Measurements from ENCODE around the gene TNS2.
"Not testable (repeated sequence)": the region's sequence is repeated elsewhere in the genome, so short reads cannot be mapped to it uniquely, and the experiment has no call there.

TNS2 gene

DNA sequence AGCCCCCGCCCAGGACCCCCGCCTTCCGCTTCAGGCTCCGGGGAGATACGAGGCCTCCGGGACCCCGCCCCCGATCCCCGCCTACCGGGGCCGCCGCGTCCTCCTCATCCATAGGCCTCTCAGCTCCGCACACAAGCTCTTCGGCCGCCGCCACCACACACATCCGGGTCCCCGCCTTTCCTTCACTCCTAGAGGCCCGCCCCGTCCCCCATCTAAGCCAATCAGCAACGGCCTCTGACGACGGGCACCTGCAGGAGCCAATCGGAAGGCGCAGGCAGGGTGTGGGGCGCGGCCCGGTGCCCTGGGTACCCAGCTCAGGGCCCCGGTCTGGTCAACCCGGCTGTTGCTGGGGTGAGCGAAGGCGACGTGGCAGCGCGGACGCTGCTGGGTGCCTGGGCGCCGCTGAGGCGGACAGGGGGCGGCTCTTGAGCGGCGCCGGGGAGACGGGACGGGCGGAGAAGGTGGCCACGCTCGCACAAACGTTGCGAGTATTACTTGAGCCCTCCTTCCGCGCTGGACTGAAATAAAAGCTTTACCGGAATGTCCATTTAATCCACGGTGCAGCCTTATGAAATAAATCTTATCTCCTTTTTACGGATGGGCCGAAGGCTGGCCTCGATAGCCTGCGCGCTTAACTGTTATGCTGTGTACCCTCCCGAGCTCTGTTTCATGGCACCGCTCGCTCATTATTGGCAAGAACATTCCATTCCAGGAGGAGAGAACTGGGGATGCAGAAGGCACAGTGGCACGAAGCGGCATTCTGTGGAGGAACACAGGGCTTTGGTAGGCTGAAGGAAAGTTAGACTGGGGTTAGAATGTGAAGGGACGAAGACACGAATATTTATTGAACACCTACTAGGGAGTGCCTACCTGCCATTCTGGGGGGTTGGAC lies 29.6 kb downstream of the TNS2 start, which contains the start of gene SPRYD3:
SPRYD3 (minus strand) TSS at position 165 of the 892 bp plus-strand sequence; CDS start at position 108, 57 bp downstream.
- intact Hi-C loops (cut with DNase I): no loop called here

DNA sequence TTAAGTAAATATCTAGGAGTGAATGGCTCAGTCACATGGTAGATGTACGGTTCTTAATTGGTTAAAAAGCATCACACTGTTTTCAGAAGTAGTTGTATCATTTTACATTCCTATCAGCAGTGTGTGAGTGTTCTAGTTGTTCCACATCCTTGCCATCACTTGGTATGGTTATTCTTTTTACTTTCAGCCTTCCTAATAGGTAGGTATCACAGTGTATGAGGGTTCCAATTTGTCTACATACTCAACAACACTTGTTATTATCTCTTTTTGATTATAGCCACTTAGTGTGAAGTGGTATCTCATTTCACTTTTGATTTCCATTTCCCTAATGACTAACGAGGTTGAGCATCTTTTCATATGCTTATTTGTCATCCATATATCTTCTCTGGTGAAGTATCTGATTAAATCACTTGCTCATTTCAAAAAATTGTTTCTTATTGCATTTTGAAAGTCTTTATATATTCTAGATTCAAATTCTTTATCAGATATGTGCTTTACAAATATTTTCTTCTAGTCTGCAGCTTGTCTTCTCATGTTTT lies 32.8 kb downstream of the TNS2 start:
- intact Hi-C loops (cut with DNase I): no loop called here
- DNase-seq: no peak

More for the DNA sequence above, 29.6 kb downstream of the TNS2 start, which contains the start of gene SPRYD3:
- DNase-seq: peak; percentile 97 to 100 (median 98)

DNA sequence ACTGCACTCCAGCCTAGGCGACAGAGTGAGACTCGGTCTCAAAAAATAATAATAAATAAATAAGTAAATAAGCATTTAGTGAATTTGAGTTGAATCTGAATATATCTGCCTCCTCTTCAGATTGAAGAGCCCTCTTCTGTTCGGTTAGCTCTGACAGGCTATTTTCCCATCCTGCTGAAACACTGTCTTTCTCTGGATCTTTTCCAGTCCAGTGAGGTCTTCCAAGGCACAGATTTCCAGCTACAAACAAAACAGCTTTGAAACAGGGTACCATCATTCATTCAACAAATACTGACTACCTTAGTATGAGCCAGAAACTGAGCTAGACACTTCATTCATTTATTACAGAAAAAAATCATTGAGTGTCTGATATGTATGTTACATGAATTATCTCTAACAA lies 36.5 kb downstream of the TNS2 start:
- no peak for DNase-seq
- intact Hi-C loops (cut with DNase I): no loop called here

DNA sequence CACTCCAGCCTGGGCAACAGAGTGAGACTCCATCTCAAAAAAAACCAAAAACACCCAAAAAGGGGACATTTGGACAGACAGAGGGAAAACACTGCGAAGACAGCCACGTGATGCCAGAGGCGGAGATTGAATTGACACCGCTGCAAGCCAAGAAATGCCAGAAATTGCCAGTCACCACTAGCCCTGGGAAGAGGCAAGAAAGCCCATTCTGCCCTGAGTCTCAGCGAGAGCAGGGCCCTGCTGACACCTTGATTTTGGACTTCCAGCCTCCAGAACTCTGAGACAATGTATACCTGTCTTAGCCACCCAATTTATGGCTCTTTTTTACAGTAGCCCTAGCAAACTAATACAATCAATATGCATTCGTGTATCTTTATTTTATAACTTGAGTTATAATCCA lies 40.2 kb downstream of the TNS2 start:
- DNase-seq: no peak
- intact Hi-C loops (cut with DNase I): no loop called here

DNA sequence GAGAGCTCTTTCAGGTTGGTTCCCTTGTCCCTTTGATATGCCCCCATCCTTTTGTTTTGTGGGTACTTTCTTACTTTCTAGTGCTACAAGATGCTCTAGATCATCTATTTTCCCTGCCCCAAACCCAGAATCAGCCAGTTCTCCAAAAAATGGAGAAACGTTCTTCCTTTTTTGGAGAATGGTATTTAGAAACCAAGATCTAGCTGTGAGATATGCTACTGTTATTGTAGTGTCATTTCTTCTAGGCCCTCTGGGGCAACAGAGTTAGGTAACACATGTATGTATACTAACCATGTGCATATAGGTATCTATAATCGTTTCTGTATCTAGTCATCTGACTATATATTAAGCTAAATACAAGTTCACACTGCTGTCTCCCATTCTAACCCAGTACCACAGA lies 40.7 kb downstream of the TNS2 start:
- intact Hi-C loops (cut with DNase I): no loop called here
- no peak for DNase-seq

DNA sequence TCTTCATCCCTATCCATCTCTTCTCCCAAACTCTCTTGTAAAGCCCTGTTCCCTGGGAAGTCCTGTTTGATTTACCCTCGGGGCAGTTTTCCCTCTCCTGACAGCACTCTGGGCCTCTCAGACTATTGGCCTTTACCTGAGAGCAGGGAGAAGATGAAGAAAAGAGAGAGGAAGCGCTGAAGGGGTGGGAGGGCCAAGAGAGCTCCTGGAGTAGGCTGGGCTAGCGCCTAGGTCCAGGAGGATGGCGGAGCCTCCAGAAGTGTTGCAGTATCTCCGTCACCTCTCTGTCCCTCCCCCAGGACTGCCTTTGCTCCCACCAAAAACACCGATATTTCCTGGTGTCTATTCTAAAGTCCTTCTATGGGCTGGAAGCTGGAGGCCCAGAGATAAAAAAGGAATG lies 41.9 kb downstream of the TNS2 start:
- intact Hi-C loops (cut with DNase I): no loop called here

DNA sequence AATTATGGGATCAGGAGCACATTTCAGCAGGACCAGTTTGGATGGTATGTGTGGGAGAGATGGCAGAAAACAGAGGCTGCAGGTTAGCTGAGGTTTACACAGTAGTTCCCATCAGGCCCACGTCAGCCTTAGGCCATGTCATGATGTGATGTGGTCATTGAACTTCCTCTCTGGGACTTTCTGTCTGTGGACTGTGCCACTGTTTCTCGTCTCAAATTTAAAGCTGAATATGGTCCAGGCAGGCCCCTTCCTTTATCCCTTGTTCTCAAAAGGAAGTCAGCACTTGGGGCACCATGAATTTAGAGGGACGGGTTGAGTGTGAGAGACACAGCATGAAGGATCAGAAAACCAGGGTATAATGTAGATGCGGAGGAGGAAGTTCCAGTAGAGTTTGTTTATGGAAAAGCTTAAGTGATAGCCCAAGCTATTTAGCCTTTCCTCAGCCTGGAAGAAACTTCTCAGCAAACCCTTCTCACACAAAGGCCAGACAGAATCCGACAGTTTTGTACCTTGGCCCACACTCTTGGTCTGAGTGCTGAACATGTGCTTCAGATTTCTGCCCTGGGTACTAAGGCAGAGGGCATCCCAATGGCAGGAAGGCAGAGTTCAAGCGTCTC lies 44.0 kb downstream of the TNS2 start:
- DNase-seq: peak in 1 of 10 donors; percentile 60
- intact Hi-C loops (cut with DNase I): no loop called here

More for the DNA sequence above, 41.9 kb downstream of the TNS2 start:
- DNase-seq: peak in 1 of 10 donors; percentile 16

DNA sequence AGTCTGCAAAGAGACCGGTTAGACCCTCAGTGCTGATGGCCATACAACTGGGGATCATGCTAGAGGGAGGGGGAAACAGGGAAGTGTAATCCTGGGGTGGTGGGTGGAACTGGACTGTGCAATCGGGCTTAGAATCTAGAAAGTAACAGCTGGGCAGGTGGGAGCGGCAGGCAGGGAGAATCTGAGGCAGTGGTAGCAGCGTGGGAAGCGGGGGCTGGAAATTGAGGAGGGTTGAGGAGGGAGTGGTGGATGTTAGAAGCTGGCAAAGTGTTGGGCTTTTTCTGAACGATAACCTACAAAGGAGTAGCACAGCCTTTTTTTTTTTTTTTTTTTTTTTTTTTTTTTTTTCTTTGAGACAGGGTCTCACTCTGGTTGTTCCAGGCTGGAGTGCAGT lies 44.5 kb downstream of the TNS2 start:
- intact Hi-C loops (cut with DNase I): no loop called here
- DNase-seq: peak in 1 of 10 donors; percentile 34

DNA sequence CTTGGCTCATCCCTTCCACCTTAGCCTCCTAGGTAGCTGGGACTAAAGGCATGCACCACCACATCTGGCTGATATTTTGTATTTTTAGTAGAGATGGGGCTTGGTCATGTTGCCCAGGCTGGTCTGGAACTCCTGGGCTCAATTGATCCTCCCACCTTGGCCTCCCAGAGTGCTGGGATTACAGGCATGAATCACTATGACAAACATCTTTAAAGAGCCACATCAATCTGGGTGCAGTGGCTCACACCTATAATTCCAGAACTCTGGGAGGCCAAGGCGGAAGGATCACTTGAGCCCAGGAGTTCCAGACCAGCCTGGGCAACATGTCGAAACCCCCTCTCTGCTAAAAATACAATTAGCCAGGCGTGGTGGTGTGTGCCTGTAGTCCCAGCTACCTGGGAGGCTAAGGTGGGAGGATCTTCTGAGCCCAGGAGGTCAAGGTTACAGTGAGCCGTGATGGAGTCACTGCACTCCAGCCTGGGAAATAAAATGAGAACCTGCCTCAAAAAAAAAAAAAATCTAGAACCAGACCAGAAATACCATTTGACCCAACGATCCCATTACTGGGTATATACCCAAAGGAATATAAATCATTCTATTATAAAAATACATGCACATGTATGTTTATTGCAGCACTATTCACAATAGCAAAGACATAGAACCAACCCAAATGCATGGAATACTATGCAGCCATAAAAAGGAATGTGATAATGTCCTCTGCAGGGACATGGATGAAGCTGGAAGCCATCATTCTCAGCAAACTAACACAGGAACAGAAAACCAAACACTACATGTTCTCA lies 45.1 kb downstream of the TNS2 start:
- intact Hi-C loops (cut with DNase I); DNase-seq: not testable (repeated sequence)

DNA sequence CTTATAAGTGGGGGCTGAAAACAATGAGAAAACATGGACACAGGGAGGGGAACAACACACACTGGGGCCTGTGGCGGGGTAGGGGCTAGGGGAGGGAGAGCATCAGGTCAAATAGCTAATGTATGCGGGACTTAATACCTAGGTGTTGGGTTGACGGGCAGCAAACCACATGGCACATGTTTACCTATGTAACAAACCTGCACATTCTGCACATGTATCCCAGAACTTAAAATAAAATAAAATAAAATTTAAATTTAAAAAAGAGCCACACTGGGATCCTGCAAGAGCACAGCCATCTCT lies 45.7 kb downstream of the TNS2 start:
- DNase-seq; intact Hi-C loops (cut with DNase I): not testable (repeated sequence)

DNA sequence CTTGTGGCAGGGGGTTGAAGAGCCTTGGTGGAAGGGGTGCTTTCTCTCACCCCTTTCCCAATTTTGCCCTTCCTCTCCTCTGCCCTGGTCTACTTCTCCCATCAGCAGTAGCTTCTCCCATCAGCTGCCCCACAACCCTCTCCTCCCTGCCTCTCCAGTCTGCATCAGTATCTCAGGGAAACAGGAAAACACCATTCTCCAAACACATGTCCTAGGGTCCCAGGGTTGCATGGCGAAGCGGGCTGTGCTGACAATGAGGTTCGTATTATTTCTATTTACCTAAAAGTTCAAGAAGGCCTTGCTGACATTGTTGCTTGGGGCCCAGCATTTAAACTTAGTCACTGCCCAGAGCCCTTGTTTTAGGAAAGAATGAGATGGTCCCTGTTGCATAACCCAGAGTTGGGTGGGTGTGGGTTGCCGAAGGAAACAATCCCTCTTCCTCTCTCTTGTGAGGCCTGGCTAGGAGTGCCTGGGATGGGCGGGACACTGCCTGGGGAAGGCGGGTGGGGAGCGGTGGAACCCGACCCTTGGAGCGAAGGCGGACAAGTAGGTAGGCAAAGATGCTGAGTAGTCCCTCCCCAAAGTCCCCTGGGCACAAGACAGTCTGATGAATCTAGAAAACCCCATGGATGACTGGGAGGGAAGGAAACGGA lies 46.4 kb downstream of the TNS2 start:
- DNase-seq: peak in 1 of 10 donors; percentile 81
- intact Hi-C loops (cut with DNase I): no loop called here

DNA sequence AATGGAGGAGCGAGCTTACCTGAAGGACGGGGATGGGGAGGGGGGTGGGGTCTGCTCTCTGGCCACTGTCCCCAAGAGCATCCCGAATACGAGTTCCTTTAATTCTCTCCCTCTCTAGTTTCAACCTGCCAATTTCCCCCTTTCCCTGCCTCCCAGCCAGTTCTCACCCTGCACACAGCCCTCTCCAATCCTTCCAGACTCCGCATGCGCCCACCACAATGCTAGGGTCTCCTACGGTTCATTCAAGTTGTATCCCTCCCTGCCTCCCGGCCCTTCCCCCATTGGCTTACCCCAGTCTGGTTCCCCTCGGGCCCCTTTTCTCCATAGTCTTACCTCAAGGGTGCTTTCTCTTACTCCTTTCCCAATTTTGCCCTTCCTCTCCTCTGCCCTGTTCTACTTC lies 46.9 kb downstream of the TNS2 start:
- DNase-seq: peak in 1 of 10 donors; percentile 57
- intact Hi-C loops (cut with DNase I): no loop called here

DNA sequence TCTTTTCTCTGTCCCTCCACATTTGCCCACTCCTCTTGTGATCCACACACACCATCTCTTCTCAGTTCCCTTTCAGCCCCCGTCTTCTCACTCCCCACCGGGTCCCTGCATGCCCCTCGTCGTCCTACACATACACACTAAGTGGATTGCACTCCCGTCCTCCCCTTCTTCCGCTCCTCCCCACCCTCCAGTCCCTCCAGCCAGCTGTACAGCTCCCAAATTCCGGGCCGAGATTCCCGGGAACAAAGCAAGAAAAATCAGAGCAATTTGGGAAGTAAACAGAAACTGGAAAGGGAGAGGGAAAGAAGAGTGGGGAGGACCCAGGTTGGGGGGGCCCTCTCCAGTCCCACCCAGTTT lies 47.3 kb downstream of the TNS2 start:
- intact Hi-C loops (cut with DNase I): no loop called here
- peak in 5 of 10 donors; percentile 16 to 85 (median 39) for DNase-seq

DNA sequence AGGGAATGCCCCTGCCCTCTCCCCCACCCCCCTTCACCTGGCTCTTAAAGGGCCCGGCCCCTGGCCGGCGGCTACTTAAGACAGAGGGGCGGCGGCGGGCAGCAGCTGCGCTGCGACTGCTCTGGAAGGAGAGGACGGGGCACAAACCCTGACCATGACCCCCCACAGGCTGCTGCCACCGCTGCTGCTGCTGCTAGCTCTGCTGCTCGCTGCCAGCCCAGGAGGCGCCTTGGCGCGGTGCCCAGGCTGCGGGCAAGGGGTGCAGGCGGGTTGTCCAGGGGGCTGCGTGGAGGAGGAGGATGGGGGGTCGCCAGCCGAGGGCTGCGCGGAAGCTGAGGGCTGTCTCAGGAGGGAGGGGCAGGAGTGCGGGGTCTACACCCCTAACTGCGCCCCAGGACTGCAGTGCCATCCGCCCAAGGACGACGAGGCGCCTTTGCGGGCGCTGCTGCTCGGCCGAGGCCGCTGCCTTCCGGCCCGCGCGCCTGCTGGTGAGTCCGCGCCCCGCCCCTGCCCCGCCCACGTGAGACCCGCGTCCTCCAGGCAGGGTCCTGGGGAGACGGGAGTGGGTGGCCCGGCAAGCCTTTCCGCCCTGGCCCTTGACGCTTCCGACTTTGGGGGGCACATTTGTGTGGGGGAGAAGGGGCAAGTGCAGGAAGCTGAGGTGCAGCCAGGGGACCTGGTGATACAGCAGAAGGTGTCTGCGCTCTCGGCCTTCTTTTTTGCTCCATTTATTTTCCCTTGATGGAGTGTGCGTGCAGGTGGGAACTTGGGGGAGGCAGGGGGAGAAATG lies 47.9 kb downstream of the TNS2 start, which contains the start of gene IGFBP6:
IGFBP6 (plus strand) TSS at position 104 of the 790 bp plus-strand sequence; CDS start at position 155, 51 bp downstream.
- intact Hi-C loops (cut with DNase I): no loop called here
- peak in 9 of 10 donors; percentile 32 to 93 (median 57) for DNase-seq

DNA sequence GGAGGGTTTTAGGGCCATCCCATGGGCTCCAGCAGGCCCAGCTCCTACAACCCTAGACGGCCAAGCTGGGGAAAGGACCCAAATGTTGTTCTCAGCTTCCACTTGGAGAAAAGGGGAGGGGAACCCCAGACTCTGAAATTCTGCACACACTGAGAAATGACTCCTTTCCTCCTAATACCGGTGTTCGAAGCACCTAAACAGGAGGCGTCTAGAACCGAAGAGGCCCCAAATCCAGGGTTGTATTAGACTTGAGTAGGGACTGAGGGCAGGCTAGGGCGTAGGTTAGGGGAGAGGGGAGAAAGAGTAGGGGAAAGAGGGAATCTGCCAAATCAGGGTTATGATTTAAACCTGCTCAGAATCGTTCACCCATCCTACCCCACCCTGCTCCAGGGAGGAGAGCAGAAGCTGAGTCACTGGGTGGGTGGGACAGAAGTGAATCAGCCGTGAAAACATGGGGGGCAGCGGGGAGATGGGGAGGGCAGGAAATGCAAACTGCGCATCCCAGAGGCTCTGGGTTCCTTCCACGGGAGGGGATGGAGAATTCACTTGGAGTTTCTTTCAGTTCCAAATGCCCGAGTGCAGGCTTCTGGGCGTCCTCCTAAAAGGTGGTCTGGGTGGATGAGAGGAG lies 48.6 kb downstream of the TNS2 start:
- intact Hi-C loops (cut with DNase I): no loop called here
- peak in 8 of 10 donors; percentile 31 to 89 (median 56) for DNase-seq

DNA sequence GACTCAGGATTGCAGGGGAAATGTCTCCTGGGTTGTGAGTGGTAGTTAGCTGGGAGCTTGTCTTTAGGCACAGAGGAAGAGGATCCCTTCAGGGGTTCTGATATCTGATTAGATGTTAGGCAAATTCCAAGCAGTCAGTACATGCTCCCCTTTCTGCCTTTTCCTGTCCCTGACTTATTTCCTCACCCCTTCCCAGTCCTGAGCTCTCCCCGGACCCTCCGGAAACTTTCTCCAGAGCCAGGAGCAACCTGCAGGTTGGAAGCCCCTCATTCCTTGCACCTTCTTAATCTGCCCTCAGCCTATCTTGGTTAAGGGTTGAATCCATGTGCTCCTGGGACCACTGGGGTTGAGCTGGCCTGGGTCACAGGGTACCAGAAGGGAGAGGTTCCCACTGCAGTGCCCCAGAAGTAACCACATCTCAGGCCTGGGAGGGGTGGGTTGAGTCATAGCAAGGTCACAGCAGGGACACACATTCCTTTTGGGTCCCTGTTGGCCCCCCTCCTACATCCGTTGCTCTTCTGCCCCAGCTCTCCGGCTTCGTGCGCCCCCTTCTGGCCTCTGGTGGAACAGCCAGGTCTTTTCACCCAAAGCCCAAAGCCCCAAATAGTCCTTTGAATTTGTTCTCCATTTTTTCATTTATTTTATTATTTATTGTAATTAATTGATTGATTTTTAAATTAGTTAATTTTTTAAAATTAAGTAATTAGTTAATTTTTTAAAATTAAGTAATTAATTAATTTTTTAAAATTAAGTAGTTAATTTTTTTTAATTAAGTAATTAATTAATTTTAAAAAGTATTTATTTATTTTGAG lies 49.4 kb downstream of the TNS2 start:
- peak; percentile 73 to 97 (median 90) for DNase-seq
- intact Hi-C loops (cut with DNase I): loop anchor here (1.0 kb wide), 1 partner anchor 33 kb away; no protein-coding TSS in a partner anchor

DNA sequence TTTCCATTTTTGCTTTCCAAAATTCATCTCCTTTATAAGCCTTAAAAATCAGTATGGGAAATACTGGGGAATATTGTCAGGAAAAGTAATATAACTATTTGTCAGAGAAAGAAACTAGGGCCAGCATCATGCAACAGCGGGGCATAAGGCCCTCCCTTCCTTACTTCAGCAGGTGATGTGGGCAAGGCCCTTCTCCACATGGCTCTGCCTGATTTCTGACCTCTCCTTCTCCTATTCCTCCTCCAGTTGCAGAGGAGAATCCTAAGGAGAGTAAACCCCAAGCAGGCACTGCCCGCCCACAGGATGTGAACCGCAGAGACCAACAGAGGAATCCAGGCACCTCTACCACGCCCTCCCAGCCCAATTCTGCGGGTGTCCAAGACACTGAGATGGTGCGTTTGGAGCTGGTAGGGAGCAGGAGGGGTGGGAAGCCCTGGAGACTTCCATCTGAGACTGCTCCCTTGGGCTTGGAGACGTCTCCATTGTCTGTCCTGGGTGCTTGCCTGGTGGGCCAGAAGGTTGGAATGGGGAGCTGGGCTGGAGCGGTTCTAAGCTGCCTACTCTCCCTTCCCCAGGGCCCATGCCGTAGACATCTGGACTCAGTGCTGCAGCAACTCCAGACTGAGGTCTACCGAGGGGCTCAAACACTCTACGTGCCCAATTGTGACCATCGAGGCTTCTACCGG lies 50.7 kb downstream of the TNS2 start:
- peak in 1 of 10 donors; percentile 66 for DNase-seq
- intact Hi-C loops (cut with DNase I): no loop called here

Measured in posterior cingulate gyrus (tissue), 11 donors.